GM08714 (cell line): Measurements from ENCODE around the gene NPLOC4.

Experiments used
- H3K4me3 ChIP-seq: fragments of 200-500 bp; sonication (Bioruptor generic); 2 replicates; pipeline ENCODE4 v1.5.1; 2014; ENCODE audit warnings: mild to moderate bottlenecking, low read length, inconsistent platforms
- ZNF274 ChIP-seq: IDR thresholded peaks from 2 replicates; pipeline ENCODE4 v1.6.1; 2012; ENCODE audit warnings: mild to moderate bottlenecking, low read depth, low read length

The NPLOC4 gene

DNA sequence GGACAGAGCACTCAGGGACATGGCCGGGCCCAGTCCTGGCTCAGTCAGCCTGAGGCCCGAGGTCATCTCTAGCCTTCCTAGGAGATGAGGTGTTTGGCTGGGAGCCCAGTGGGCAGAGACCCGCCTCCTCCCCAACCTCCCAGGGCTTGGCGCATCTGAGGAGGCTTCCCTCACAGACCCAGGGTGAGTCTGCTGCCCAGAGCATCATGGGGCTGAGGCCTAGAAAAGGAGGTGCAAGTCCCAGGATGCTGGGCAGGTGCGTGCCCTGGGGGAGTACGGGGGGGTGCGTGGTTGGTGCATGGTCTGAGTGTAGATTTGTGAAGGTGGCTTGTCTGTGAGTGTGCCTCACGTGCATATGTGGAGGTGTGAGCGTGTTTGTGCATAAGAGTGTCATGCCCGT, 14.8 kb upstream of the NPLOC4 start:
- TF ChIP-seq ZNF274: no peak

DNA sequence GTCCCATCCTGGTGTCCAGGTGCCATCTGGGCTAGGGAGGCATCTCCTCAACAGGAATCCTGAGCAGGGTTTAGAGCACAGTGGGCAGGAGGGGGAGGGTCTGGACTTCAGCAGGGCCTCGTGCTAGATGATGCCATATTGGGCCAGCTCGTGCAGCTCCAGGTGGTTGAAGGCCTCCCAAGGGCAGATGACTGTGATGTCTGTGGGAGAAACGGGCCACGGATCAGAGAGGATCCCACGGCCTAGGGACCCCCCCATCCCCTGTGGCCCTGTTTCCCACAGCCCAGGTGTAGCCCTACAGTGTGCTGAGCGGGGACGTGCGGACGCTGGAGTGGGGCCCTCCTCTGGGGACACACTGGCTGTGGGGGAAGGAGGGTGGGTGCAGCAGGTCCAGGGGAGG, 14.0 kb upstream of the NPLOC4 start:
- no peak for TF ChIP-seq ZNF274

More for the DNA sequence above, 14.8 kb upstream of the NPLOC4 start:
- no peak overlapping the region for H3K4me3 ChIP-seq

DNA sequence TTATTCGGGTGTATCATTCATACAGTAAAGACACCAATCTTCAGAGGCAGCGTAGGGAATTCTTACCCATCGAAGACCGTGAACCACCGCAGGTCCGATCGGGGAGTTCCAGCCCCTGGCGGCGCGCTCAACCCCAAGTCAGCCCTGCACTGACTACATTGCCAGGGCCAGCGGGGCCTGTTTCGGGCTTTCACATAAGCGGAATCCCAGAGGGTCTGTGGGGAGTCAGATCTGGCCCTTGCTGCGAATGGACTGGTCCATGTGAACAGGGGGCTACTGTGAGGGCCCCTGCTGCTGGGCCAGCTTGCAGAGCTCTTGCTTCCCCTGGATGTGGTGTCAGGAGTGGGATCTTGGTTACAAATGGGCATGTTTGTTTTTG, 11.8 kb upstream of the NPLOC4 start:
- no peak for TF ChIP-seq ZNF274
- no peak overlapping the region for H3K4me3 ChIP-seq

More for the DNA sequence above, 14.0 kb upstream of the NPLOC4 start:
- no peak overlapping the region for H3K4me3 ChIP-seq

DNA sequence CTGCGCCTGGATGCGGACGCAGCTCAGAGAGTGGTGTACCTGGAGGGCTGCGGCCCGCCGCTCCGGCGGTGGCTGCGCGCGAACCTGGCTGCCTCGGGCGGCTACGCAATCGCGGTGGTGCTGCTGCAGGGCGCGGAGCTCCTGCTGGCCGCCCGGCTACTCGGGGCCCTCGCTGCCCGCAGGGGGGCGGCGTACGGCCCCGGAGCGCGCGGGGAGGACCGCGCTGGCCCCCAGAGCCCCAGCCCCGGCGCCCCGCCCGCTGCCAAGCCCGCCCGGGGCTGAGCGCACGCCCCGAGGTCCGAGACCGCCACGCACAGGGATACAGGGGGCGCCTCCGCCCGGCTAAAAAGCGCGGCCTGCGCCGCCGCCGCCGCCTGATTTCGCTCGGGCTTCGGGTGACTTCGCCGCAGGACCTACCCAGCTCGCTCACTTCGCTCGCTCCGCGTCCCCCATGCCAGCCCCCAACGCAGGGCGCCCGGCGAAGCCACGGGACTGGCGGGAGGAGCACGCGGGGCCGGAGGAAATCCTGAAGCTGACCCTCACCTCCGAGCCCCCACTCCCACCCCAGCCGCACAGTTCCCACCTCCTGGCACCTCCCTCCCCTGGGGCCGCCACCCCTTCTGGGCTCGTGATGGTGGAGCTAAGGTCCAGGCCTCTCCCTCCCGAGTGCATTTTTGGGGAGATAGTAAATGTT, 11.2 kb upstream of the NPLOC4 start:
- no peak overlapping the region for H3K4me3 ChIP-seq
- TF ChIP-seq ZNF274: no peak

DNA sequence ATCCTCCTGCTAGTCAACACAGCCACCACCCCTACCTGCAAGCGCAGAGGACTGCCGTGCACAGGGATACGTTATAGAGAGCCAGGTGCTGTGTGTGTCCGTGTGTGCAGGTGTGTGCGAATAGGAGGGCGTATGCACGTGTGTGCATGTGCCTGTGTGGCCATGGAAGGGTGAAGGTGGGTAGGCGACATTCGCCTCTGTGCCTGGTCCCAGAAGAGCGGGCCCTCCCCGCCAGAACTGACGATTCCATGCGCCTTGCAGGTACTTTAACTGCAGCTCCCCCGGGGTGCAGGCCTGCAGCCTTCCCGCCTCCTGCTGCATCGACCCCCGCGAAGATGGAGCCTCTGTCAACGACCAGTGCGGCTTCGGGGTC, 10.7 kb upstream of the NPLOC4 start:
- H3K4me3 ChIP-seq: no peak overlapping the region
- no peak for TF ChIP-seq ZNF274

DNA sequence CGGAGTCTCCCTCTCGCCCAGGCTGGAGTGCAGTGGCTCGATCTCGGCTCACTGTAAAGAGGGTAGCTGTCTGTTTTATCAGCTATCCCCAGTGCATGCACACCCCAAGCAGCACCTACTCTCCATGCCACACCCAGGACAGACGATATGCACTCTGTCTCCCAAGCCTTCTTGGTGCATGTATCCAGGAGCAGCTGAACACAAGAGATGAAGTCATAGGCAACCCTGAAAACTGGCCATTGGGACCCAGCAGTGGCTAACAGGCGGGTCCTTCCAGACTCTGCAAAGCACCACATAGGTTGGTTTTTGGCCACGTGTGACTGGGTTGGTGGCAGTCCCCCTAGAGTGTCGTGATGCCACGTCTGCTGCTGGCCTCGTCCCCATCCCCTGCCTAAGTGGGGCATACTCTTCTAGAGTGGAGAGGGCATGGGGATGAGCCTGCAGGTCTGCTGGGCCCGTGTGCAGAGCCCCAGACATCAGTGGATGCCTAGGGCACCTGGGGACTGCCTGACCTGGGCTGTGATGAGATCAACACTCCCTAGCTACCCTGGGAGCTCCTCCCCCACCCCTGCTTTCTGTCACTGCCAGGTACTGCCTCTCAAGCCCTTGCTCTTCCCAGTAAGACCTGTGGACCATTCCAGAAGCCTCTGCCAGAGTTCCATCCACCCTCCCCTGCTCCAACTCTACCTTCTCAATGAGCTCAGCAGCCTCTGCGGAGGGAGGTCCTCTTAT, 10.1 kb upstream of the NPLOC4 start:
- no peak overlapping the region for H3K4me3 ChIP-seq
- TF ChIP-seq ZNF274: no peak

DNA sequence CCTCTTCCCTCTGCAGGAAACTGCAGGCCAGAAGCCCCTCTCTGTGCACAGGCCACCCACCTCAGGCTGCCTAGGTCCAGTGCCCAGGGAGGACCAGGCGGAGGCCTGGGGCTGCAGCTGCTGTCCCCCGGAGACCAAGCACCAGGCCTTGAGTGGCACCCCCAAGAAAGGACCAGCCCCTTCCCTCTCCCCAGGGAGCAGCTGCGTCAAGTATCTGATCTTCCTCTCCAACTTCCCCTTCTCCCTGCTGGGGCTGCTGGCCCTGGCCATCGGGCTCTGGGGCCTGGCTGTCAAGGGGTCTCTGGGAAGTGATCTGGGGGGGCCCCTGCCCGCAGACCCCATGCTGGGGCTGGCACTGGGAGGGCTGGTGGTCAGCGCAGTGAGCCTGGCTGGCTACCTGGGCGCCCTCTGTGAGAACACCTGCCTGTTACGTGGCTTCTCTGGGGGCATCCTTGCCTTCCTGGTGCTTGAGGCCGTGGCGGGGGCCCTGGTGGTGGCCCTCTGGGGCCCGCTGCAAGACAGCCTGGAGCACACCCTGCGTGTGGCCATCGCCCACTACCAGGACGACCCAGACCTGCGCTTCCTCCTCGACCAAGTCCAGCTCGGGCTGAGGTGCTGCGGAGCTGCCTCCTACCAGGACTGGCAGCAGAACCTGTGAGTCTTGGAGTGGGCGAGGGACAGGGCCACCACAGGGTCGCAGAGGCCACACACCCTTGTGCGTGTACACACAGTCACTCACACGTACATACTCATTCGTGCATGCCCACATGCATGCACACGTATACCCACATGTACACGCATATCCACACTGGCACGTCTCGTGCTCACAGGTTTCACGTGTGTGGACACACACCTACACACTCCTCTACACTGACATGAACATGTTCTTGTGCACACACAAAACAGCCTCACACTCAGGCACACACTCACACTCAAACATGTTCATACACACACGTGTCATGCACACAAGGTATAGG, 8.4 kb upstream of the NPLOC4 start:
- no peak overlapping the region for H3K4me3 ChIP-seq
- TF ChIP-seq ZNF274: no peak

DNA sequence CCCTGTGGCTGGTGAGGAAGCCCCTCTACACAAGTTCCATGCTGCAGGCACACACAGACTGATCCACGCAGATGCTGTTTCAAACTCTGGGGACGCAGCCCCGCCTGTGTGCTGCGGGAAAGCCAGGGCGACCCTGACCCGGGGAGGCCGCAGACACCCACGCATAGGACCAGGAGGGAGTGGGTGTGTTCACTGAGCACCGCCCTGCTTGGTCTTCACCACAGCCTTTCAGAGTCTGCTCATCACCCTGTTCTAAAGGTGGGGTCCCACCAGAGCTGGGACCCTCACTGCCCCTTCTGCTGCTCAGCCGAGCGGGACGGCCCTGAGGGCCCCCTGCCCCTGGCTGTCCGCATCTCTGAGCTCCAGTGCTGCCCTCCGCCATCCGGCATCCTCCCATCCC, 7.6 kb upstream of the NPLOC4 start:
- TF ChIP-seq ZNF274: no peak
- H3K4me3 ChIP-seq: no peak overlapping the region

DNA sequence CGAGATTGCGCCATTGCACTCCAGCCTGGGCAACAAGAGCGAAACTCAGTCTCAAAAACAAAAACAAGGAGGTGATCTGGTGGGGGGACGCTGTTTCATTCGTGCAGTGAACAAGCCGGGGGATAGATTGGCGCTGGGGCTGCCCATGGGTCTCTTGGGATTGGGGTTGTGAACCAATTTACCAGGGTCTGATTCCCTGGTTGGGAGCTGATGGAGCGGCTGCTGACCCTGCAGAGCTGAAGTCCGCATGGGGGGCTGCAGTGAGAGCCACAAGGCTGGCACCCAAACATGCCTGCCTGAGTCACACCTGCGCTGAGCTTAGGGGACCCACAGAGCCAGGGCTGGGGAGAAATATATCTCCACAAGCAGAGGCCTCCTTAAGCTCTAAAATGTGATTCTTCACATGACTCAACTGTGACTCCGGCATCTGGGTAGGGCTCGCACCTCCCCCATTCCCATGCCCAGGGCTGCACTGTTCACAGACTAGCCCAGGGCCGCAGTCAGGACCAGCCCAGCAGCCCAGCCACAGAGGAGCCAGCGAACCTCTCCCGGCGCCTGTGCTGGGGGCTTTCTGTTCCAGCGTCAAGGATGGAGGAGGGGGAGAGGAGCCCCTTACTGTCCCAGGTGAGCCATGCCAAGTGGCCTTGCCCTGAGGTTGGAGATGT, 5.0 kb upstream of the NPLOC4 start:
- no peak for TF ChIP-seq ZNF274
- H3K4me3 ChIP-seq: no peak overlapping the region

DNA sequence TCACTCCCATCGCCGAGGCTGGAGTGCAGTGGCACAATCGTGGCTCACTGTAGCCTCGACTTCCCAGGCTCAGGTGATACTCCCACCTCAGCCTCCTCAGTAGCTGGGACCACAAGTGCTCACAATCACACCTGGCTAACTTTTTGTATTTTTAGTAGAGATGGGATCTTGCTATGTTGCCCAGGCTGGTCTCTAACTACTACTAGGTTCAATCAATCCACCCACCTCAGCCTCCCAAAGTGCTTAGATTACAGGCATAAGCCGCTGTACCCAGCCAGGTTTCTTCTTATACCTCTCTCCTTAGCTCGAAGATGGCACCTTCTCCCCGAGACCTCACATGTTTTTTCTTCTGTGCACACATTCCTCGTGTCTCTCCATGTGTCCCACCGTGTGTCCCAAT, 3.1 kb upstream of the NPLOC4 start:
- TF ChIP-seq ZNF274: no peak
- H3K4me3 ChIP-seq: no peak overlapping the region

DNA sequence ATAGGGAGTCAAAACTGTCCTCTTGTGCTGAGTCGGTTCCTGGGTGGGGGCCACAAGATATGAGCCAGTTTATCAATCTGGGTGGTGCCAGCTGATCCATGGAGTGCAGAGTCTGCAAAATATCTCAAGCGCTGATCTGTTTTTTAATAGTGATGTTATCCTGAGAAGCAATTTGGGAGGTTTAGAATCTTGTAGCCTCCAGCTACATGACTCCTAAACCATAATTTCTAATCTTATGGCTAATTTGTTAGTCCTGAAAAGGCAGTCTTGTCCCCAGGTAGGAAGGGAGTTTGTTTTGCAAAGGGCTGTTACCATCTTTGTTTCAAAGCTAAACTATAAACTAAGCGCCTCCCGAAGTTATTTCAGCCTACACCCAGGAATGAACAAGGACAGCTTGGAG, 1.8 kb upstream of the NPLOC4 start:
- no peak overlapping the region for H3K4me3 ChIP-seq
- TF ChIP-seq ZNF274: no peak

DNA sequence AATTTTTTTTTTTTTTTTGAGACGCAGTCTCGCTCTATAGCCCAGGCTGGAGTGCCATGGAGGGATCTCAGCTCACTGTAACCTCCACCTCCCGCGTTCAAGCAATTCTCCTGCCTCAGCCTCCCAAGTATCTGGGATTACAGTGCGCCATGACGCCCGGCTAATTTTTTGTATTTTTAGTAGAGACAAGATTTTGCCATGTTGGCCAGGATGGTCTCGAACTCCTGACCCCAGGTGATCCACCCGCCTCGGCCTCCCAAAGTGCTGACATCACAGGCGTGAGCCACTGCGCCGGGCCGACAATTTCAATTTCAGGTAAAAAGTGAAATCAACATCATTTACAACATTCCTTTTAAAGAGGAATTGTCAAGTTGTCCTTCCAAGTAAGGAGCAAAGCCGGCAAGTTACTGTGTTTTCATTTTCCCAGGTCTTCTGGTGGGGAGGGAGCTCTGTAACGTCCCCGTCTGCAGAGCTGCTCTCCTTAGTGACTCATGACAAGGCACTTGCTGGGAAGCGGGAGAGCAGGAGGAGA, 873 bp downstream of the NPLOC4 start:
- H3K4me3 ChIP-seq: peak overlapping the region; percentile 97
- no peak for TF ChIP-seq ZNF274

DNA sequence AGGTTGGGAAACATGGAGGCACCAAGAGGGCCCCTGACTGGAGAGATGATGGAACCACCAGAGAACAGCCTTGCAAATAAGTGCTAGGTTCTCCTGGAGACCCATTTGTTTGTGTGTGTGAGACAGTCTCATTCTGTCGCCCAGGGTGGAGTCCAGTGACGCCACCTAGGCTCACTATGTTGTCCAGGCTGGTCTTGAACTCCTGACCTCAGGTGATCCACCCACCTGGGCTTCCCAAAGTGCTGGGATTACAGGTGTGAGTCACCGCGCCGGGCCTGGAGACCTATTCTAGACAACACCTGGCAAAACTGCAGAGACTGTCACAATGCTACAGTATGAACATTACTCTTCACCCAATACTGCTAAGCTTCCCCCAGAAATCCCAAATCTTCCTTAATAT, 1.5 kb downstream of the NPLOC4 start:
- peak overlapping the region; percentile 97 for H3K4me3 ChIP-seq
- no peak for TF ChIP-seq ZNF274

DNA sequence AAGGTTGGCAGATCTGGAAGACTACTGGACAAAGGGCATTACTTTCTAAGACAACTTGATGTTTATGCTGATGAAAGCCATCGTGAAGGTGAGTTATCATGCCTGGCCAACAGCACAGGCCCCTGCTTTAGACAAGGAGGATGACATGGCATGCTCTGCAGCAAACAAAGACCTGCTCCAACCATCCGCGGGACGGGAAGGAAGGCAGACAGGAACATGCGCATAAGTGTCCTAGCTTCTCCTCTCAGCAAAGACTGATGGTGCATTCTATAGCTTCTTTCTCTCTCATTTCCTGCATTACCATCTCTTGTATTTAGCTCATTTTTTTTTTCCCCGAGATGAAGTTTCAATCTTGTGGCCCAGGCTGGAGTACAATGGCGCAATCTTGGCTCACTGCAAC, 5.4 kb downstream of the NPLOC4 start:
- H3K4me3 ChIP-seq: no peak overlapping the region
- TF ChIP-seq ZNF274: no peak
